Cerebellar nuclear complex (tissue), 1 donor: ENCODE results near the gene TPRG1.
"Not testable (repeated sequence)": the region's sequence is repeated elsewhere in the genome, so short reads cannot be mapped to it uniquely, and the experiment has no call there.

ENCODE experiments used
- DNase-seq, 2 experiments: peaks; one replicate each; lab custom pipeline; 2025; lab: John Stamatoyannopoulos, UW

Gene TPRG1

GRCh38 chr3:189312866-189313265 lies 141.1 kb downstream of the TPRG1 start:
- DNase-seq: no peak

DNA sequence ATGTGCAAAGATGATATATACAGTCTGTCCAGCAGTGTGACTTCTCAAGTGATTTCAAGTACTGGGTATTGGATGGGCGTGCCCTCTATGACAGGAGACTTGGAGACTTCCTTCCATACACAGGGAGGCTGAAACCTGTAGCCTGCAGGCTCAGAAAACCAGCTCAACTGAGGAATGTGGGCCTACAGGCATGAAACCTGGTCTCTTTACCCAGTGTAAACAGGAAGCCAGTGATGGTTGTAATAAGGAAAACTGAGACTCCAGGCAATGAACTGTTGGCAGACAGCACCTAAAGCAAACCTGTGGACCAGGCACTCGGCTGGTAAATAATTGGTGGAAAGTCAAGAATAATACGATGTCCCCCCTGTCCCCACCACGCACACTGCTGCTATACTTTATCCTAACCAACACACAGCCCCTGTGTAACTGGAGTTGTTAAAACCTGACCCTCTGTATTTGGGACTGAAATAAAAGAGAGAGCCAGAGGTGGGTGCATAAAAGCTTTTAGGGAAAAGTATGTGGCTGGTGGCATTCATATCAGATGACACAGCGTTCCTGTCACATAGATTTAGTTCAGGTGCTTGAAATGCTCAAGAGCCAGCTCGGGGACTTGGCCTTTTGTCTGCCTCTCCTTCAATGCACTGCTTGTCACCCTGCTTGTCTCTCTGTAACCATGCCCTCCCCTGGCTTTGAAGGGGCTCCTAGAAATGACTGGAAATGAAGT lies 144.7 kb downstream of the TPRG1 start:
- DNase-seq: no peak

DNA sequence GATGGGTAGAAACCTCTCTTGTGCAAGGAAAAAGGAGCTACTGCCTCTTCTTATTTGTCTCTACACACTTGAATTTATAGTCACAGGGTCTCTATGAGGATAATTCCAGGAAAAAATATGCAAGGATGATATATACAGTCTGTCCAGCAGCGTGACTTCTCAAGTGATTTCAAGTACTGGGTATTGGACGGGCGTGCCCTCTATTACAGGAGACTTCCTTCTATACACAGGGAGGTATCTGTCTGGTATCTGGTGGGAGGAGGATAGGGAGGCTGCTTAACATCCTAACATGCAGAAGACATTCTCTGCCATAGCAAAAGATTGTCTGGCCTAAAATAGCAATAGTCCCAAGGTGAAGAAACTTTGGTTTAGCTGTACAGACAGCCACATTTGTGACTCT lies 146.1 kb downstream of the TPRG1 start:
- no peak for DNase-seq

- DNase-seq: no peak
Measured at GRCh38 chr3:189320511-189320910, 148.7 kb downstream of the TPRG1 start.

- DNase-seq: no peak
Measured at GRCh38 chr3:189322339-189322738, 150.6 kb downstream of the TPRG1 start.

DNA sequence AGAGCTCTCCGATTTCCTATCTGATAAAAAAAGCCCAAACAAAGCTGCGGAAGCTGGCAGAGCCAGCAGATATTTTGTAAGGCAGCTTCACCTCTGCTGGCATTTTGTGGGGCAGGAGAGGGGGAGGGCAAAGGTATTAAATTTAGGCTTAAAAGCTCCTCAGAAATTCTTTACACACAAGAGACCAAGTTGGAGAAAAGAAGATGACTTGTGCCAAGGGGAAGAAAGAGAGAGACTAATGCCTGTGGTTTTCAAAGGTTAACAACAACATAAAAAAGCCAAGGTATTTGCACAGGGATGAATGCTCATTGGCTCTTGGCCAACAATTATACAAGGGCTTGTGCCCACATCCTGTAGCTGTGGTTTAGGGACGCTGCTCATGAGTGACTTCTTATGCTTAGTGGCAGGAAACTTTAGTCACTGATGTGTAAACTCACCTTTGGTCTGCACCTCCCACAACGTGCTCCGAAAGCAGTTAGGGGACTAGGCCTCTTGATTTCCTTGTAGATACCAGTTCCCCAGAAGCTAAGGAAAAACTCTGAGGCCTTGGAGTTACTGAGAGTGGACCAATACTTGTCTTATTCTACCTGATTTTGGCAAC lies 152.9 kb downstream of the TPRG1 start:
- no peak for DNase-seq

GRCh38 chr3:189325454-189325853 lies 153.7 kb downstream of the TPRG1 start:
- no peak for DNase-seq

DNA sequence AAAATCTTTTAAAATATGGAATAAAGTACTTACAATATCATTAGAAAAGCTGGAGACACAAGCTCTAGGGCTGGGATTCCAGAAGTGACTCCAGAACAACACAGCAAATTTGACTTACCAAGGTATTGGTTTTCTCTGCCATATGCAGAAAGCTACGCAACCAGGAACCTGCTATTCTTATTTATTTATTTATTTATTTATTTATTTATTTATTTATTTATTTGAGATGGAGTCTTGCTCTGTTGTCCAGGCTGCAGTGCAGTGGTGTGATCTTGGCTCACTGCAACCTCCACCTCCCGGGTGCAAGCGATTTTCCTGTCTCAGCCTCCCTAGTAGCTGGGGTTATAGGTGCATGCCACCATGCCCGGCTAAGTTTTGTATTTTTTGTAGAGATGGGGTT lies 157.9 kb downstream of the TPRG1 start:
- not testable (repeated sequence) for DNase-seq

DNA sequence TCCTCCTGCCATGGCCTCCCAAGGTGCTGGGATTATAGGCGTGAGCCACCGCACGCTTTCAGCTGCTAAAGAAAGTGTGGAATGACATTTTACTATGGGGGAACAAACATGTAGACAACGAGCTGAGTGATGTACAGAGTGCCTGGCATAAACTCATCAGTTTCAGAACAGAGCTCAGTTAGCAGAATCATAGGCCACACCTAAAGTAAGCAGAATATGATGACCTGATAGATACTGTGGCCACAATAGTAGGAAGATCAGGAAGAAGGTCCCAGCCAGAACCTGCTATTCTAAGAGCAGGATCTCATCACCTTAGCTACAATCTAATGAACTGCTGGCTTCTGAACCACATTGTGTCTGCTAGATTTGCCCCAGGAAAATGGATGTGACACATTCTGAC lies 158.3 kb downstream of the TPRG1 start:
- DNase-seq: no peak

DNA sequence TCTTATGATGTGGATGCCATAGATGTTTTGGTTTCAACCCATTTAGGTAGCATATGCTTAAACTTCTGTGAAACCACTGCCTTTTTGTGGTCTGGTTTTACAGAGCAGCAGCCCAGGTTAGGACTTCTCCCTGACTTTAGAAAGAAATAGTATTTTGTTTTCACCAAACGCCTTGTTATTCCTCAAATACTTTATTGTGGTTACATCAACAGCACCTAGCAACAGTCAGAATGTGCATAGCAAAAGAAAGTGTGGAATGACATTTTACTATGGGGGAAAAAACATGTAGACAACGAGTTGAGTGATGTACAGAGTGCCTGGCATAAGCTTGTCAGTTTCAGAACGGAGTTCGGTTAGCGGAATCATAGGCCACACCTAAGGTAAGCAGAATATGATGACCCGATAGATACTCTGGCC lies 159.2 kb downstream of the TPRG1 start:
- DNase-seq: no peak

DNA sequence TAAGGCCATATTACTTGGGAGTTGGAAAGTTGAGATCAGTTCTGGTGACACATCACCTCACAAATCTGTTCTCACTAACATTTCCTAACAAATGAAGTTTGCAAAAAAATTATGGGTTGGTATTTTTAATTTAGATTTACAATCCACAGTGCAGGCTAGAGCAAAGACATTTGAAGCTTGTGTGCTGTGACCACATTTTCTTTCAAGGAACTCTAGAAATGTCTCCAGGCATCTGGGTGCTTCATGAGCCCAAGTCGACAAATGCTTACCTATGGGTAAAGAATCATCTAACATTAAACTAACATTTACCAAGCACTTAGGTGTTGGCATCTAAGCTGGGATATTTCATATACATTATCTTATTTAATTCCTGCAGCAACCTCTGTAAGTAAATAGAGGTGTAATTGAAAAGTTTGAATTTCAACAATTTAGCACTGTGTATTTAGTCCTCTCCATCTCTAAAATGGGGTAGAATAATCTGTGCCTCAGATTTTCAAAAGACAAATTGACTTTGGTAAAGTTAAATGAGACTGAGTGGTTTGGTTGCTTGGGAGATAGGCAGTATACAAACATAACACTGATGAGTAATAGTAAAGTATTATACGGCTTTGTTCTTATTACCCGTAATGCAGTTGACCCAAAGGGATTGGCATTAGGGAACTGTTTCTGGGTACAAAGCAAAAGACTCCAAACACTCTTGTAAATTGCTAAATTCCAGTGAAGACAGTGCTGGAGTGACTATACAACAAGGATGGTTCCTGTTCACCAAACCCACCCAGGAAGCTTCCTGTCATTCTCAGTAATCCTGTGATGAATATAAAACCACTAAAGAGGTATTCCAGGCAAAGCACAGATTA lies 162.5 kb downstream of the TPRG1 start:
- DNase-seq: no peak

GRCh38 chr3:189337673-189338091 lies 165.9 kb downstream of the TPRG1 start:
- no peak for DNase-seq

DNA sequence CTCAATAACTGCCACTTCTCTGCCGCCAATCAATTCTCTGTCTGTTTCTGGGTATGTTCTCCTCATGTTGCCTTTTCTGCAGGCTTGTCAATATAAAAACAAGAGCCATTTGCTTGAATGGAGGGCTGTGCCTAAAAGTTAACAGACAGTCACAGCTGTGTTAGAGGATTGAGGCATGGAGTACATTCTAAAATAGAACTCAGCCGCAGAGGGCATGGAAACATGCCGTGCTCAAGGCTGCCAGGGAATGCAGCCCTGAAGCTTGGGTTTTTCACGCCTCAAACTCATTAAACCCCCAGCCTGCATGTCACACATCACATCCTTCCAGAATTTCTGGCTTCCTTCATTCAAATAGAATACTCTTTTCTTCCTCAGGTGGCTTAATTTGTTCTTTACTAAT lies 166.6 kb downstream of the TPRG1 start:
- DNase-seq: no peak

DNA sequence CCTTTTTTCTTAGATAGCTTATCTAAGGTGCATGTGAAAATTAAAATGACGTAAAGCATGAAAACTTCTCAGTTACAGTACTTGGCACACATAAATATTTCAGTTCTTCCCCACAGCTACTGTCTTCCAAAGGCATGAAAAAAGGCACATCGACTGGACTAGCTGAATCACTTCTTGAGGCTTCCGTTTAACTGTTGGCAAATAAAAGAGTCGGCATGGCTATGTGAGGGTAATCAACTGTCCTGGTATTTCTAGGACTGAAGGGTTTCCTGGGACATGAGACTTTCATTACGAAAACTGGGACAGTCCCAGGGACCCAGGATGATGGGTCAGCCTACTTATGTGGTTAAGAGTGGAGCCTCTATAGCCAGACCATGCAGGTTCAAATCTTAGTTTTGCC lies 168.2 kb downstream of the TPRG1 start:
- no peak for DNase-seq

GRCh38 chr3:189340680-189341460 lies 169.1 kb downstream of the TPRG1 start:
- no peak for DNase-seq

GRCh38 chr3:189342811-189343210 lies 171.0 kb downstream of the TPRG1 start:
- DNase-seq: no peak

- no peak for DNase-seq
Measured at GRCh38 chr3:189344996-189345395, 173.2 kb downstream of the TPRG1 start.

DNA sequence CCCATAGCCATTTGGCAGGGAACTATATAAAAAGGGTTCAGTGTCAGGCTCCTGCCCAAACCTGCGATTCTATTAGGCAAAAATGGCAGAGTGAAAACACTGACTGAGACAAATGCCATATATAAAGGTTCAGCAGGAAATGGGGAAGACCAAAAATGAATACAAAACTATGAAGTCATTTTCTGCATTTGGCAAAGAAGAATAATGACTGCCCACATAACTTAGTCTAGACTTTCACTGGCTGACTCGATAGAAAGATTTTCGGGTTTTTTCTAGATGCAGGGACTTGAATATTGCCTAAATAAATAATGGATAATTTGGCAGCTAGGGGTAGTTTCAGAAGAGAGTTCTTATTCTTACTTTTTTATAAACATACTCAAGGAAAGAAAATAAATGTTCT lies 178.0 kb downstream of the TPRG1 start:
- DNase-seq: no peak

- no peak for DNase-seq
Measured at GRCh38 chr3:189353318-189353965, 181.7 kb downstream of the TPRG1 start.

- no peak for DNase-seq
Measured at GRCh38 chr3:189353988-189354889, 182.5 kb downstream of the TPRG1 start.

- DNase-seq: no peak
Measured at GRCh38 chr3:189355115-189355480, 183.3 kb downstream of the TPRG1 start.
